PFSK-1 (cell line): ENCODE results near the gene TGFBR1.

Source experiments
- FOXP2 ChIP-seq: optimal IDR thresholded peaks from 2 replicates; pipeline ENCODE3; 2011; ENCODE audit warnings: borderline replicate concordance, control low read depth, inconsistent platforms; ENCODE audit not compliant: insufficient read depth; ENCODE audit errors: extremely low read length, extremely low read depth
- POLR2AphosphoS5 ChIP-seq: IDR thresholded peaks from 2 replicates; pipeline ENCODE4 v1.6.1; 2012; ENCODE audit warnings: low read depth, mild to moderate bottlenecking, control low read depth, low read length, moderate library complexity
- REST ChIP-seq, 2 experiments: IDR thresholded peaks; 2 replicates each; pipeline versions ENCODE4 v1.6.1 to v1.8.0; 2011 to 2012; ENCODE audit warnings: low read depth in 2 of 2, low read length in 2 of 2, control low read depth in 1 of 2, inconsistent platforms in 1 of 2, mild to moderate bottlenecking in 1 of 2, moderate library complexity in 1 of 2; ENCODE audit not compliant: insufficient read depth in 1 of 2
- SIN3A ChIP-seq: IDR thresholded peaks from 2 replicates; pipeline ENCODE4 v1.6.1; 2012; ENCODE audit warnings: mild to moderate bottlenecking, low read length, moderate library complexity, borderline replicate concordance; ENCODE audit not compliant: insufficient read depth
- TAF1 ChIP-seq: IDR thresholded peaks from 2 replicates; pipeline ENCODE4 v1.6.1; 2012; ENCODE audit warnings: low read length, control low read depth, borderline replicate concordance; ENCODE audit not compliant: insufficient read depth

Gene TGFBR1

DNA sequence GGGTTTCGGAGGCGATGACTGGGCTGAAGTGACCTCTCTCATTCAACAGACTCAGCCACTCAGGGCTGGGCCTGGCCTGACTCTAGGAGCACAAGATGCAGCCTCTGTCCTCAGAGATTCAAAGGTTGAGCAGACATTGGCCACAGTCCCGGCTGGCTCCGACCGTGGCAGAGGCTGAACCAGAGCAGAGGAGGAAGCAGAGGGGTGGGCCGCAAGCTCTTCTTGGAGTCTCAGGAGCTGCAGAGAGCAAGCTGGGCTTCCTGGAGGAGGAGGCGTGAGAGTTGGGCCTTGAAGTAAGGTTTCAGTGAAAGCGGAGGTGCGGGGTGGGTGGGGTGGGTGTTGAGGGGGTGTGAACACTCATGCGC lies 79.2 kb downstream of the TGFBR1 start:
- TF ChIP-seq TAF1 (no peak), REST (IDR thresholded peaks at IDR 0.05; ENCODE audit: insufficient read depth in 1 of 2, low read depth in 2 of 2, low read length in 2 of 2) (no peak), FOXP2 (no peak), SIN3A (no peak), POLR2AphosphoS5 (no peak)

DNA sequence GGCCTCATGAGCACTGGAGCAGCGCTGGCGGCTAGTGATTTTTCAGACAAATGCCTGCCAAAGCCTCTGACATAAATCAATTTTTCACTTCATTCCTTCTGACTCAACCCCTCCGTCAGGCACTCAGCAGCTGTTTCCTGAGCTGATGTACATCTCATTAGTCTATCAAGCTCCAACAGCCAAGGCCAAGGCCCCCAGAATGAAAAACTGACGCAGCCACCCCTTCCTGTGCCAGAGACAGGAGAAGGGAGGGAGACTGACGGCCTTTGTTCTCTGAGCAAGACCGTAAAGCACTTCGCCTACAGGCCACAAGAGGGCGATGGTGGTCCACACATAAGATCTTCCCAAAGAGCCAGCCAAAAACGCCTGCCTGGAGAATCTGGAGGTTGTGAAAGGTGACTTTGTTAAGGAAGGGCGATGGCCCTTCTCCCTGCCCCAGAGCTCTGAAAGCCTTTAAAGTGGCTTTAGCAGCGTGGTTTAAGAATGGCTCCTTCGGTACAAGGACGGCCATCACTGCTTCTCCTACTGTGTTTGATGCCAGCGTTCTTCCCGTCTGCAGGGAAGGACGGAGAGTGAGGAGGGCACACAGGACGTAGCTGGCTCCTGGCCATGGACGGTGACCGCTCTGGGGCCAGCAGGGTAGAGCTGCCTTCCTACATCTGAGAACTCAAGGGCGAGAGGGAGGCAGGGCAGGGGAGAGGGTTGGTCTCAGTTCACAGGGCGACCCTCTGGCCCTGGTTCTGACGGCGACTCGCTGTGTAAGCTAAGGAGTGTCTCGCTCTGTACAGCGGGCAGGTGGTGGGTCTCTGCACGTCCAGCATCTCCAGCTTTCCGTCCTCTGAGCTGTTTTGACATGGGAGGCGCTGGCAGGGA lies 79.8 kb downstream of the TGFBR1 start:
- TF ChIP-seq SIN3A (no peak), POLR2AphosphoS5 (no peak), TAF1 (no peak), FOXP2 (no peak), REST (IDR thresholded peaks at IDR 0.05; ENCODE audit: insufficient read depth in 1 of 2, low read depth in 2 of 2, low read length in 2 of 2) (no peak)

DNA sequence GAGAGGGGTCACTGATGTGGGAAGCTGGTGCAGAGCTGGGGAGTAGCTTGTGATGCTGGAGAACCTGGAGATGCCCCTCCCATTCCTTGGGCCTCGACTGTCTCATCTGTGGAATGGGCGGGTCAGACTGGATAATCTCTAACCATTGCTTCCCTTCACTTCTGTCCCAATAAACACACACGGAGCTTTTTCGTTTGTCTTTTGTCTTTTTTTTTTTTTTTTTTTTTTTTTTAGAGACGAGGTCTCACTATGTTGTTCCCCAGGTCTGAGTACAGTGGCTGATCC lies 80.4 kb downstream of the TGFBR1 start:
- no peak for TF ChIP-seq REST (IDR thresholded peaks at IDR 0.05; ENCODE audit: insufficient read depth in 1 of 2, low read depth in 2 of 2, low read length in 2 of 2)
- TF ChIP-seq POLR2AphosphoS5 = no peak
- no peak for TF ChIP-seq TAF1
- TF ChIP-seq SIN3A = no peak
- TF ChIP-seq FOXP2 = no peak

DNA sequence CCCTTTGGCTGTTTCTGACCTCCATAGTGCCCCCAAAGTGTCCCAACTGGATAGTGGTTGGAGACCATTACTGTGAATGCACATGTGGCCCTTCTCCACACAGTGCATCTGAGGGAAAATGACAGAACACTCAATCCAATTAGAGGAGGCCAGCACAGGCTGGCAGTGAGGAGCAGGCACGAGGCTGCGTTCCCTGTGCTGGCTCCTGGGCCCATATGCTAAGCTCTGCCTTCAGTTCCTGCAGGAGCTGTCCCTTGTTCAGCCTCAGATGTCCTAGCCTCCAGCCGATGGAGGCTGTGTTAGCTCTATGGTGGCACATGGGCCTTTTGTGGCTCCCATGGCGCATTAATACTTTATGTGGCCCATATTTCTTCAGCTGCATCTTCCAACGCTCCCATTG lies 81.0 kb downstream of the TGFBR1 start:
- TF ChIP-seq REST (IDR thresholded peaks at IDR 0.05; ENCODE audit: insufficient read depth in 1 of 2, low read depth in 2 of 2, low read length in 2 of 2) (no peak), TAF1 (no peak), FOXP2 (no peak), POLR2AphosphoS5 (no peak), SIN3A (no peak)

- TF ChIP-seq REST (IDR thresholded peaks at IDR 0.05; ENCODE audit: insufficient read depth in 1 of 2, low read depth in 2 of 2, low read length in 2 of 2) (no peak), FOXP2 (no peak), TAF1 (no peak), POLR2AphosphoS5 (no peak), SIN3A (no peak)
Measured at GRCh38 chr9:99187311-99187710, 82.4 kb downstream of the TGFBR1 start.
